Measurements from ENCODE around the gene SSH2. TPM values are rescaled to one million over a fixed set of nuclear protein-coding genes. Genes with fewer than 3 reads are reported as not detected.

SSH2 gene
- total RNA-seq, 1 experiment from 2014 or later, result 8.5 TPM

- POLR2A ChIA-PET (ENCODE audit: unreplicated experiment), result interaction anchor here (0.5 kb wide), 1 partner anchor 11 kb away, joined by 9 read pairs; no protein-coding TSS in a partner anchor
- no peak overlapping the region for H3K27ac ChIP-seq (ENCODE audit: low read length)
- intact Hi-C loops (cut with micrococcal nuclease), result loop anchor here (2.0 kb wide), 1 partner anchor 39 kb away; no protein-coding TSS in a partner anchor
These were observed 349.9 kb downstream of the SSH2 start for GRCh38 chr17:29579866-29580771.

GRCh38 chr17:29578626-29579485 is 351.2 kb downstream of the SSH2 start:
- Histone ChIP-seq H2AFZ (ENCODE audit: low read length) (no peak overlapping the region), H3K4me1 (ENCODE audit: insufficient read depth, low read length) (no peaks in the 10 kb centered on the region), H3K9me2 (replicated peaks; ENCODE audit: low read length) (no peaks in the 10 kb centered on the region), H3K4me3 (ENCODE audit: low read length) (no peak overlapping the region), H3K27me3 (ENCODE audit: low read length) (no peaks in the 10 kb centered on the region), H3K9me3 (ENCODE audit: low read length) (no peaks in the 10 kb centered on the region), H3K9ac (ENCODE audit: low read length) (no peak overlapping the region), H3K27ac (ENCODE audit: low read length) (no peak overlapping the region), H4K20me1 (ENCODE audit: low read length) (no peaks in the 10 kb centered on the region), H3F3A (ENCODE audit: low read length, unreplicated experiment) (no peaks in the 10 kb centered on the region), H3K36me3 (ENCODE audit: low read depth, low read length) (no peaks in the 10 kb centered on the region), H3K4me2 (ENCODE audit: low read length) (no peak overlapping the region), H3K79me2 (ENCODE audit: low read length) (no peaks in the 10 kb centered on the region)
- no peak for ATAC-seq
- intact Hi-C loops (cut with micrococcal nuclease), result no loop called here
- TF ChIP-seq EZH2phosphoT487 (IDR thresholded peaks at IDR 0.05; ENCODE audit: borderline replicate concordance, low read length), result no peak
- TF ChIP-seq EZH2 (IDR thresholded peaks at IDR 0.05; ENCODE audit: low read length, unreplicated experiment), result no peak
- ChIA-PET CTCF (interaction anchor here (1.0 kb wide), 1 partner anchor 12 kb away, joined by 4 read pairs; no protein-coding TSS in a partner anchor), POLR2A (ENCODE audit: unreplicated experiment) (no interaction called here)
- DNase-seq, result no peak
- no TSS peak for BruUV-seq (replicated peaks)

More at GRCh38 chr17:29579866-29580771, 349.9 kb downstream of the SSH2 start:
- no peaks in the 10 kb centered on the region for H4K20me1 ChIP-seq (ENCODE audit: low read length)
- DNase-seq, result peak; percentile 82
- H3K9me3 ChIP-seq (ENCODE audit: low read length), result no peaks in the 10 kb centered on the region
- no peaks in the 10 kb centered on the region for H3K9me2 ChIP-seq (replicated peaks; ENCODE audit: low read length)
- H2AFZ ChIP-seq (ENCODE audit: low read length), result no peak overlapping the region
- no TSS peak for BruUV-seq (replicated peaks)
- no peak overlapping the region for H3K4me3 ChIP-seq (ENCODE audit: low read length)
- H3K79me2 ChIP-seq (ENCODE audit: low read length), result 0 out of 2 replicates have a peak, but pooled peaks cover 3% of the 10 kb centered on the region
- H3K27me3 ChIP-seq (ENCODE audit: low read length), result no peaks in the 10 kb centered on the region
- peak; percentile 99 for ATAC-seq
- CTCF ChIA-PET, result no interaction called here
- H3K4me2 ChIP-seq (ENCODE audit: low read length), result no peak overlapping the region
- H3K4me1 ChIP-seq (ENCODE audit: insufficient read depth, low read length), result no peaks in the 10 kb centered on the region
- H3F3A ChIP-seq (ENCODE audit: low read length, unreplicated experiment), result no peaks in the 10 kb centered on the region
- H3K9ac ChIP-seq (ENCODE audit: low read length), result no peak overlapping the region
- H3K36me3 ChIP-seq (ENCODE audit: low read depth, low read length), result no peaks in the 10 kb centered on the region
- TF ChIP-seq EZH2 (IDR thresholded peaks at IDR 0.05; ENCODE audit: low read length, unreplicated experiment) (no peak), CTCF (conservative IDR thresholded peaks at IDR 0.05; ENCODE audit: low read depth, low read length) (peak; percentile 83)

All from PC-3 (cell line).